CD4-positive, alpha-beta memory T cell (primary cell): Measurements from ENCODE around the gene PBXIP1. TPM values are rescaled to one million over a fixed set of nuclear protein-coding genes. Genes with fewer than 3 reads are reported as not detected.

Experiments
- CTCF ChIA-PET: fragments of 350-600 bp; sonication (Branson Sonifier 250); formaldehyde crosslinking; loops from one replicate; lab custom pipeline; 2021; ENCODE audit warnings: inconsistent platforms; ENCODE audit not compliant: partially characterized antibody; lab: Charles Lee
- POLR2A ChIA-PET: fragments of 350-600 bp; sonication (Branson Sonifier 250); formaldehyde crosslinking; loops from one replicate; lab custom pipeline; 2021; ENCODE audit not compliant: partially characterized antibody; lab: Charles Lee
- DNase-seq, 5 donors: peaks; one replicate each; pipeline versions ENCODE4 v3.0.0 to v3.0.0-alpha.2; 2020 to 2022; ENCODE audit warnings: mixed read lengths in 1 of 5
- H3K27ac ChIP-seq: one replicate; pipeline ENCODE4 v1.7.0; 2013; ENCODE audit warnings: low read depth, low read length
- H3K27me3 ChIP-seq: 2 replicates; pipeline ENCODE4 v1.7.0; 2013; ENCODE audit warnings: mild to moderate bottlenecking, low read length, moderate library complexity; ENCODE audit not compliant: insufficient read depth
- H3K36me3 ChIP-seq: 2 replicates; pipeline ENCODE4 v1.7.0; 2013; ENCODE audit warnings: mild to moderate bottlenecking, low read length, moderate library complexity; ENCODE audit not compliant: insufficient read depth
- H3K4me1 ChIP-seq: 2 replicates; pipeline ENCODE4 v1.7.0; 2013; ENCODE audit warnings: mild to moderate bottlenecking, low read length, moderate library complexity; ENCODE audit not compliant: insufficient read depth
- H3K4me3 ChIP-seq, 2 donors: one replicate each; pipeline ENCODE4 v1.7.0; 2013; ENCODE audit warnings: low read length in 2 of 2, mild to moderate bottlenecking in 1 of 2
- H3K9me3 ChIP-seq, 2 donors: one replicate each; pipeline ENCODE4 v1.7.0; 2013; ENCODE audit warnings: low read length in 2 of 2, control low read depth in 1 of 2; ENCODE audit not compliant: control insufficient read depth in 1 of 2
- H3K27ac Mint-ChIP-seq, 7 donors: one replicate each; pipeline ENCODE4 v1.8.0; 2020 to 2021; ENCODE audit warnings: mixed read lengths in 7 of 7, mild to moderate bottlenecking in 6 of 7, inconsistent platforms in 3 of 7, moderate library complexity in 3 of 7
- H3K27me3 Mint-ChIP-seq, 2 donors: one replicate each; pipeline ENCODE4 v1.8.0; 2020 to 2021; ENCODE audit warnings: mixed read lengths in 2 of 2
- H3K36me3 Mint-ChIP-seq, 2 donors: one replicate each; pipeline ENCODE4 v1.8.0; 2020 to 2021; ENCODE audit warnings: mixed read lengths in 2 of 2, inconsistent platforms in 1 of 2, mild to moderate bottlenecking in 1 of 2
- H3K4me1 Mint-ChIP-seq, 4 donors: one replicate each; pipeline ENCODE4 v1.8.0; 2020 to 2021; ENCODE audit warnings: mixed read lengths in 4 of 4, mild to moderate bottlenecking in 1 of 4
- H3K4me3 Mint-ChIP-seq, 8 donors: one replicate each; pipeline ENCODE4 v1.8.0; 2020 to 2021; ENCODE audit warnings: mixed read lengths in 8 of 8, mild to moderate bottlenecking in 7 of 8, moderate library complexity in 6 of 8, inconsistent platforms in 3 of 8
- H3K9me3 Mint-ChIP-seq, 8 donors: one replicate each; pipeline ENCODE4 v1.8.0; 2020 to 2021; ENCODE audit warnings: mixed read lengths in 8 of 8, mild to moderate bottlenecking in 5 of 8, inconsistent platforms in 3 of 8, moderate library complexity in 1 of 8
- intact Hi-C: fragments of 100-400 bp; cut with micrococcal nuclease; formaldehyde crosslinking; loops from one replicate; pipeline ENCODE4 v1.15.1; 2023
- polyA plus RNA-seq, 2 donors: library from polyadenylated mRNA; unstranded; fragments of 300-500 nt; fragmentation: Illumina TruSeq; gene quantifications; one replicate each; pipeline ENCODE4 v1.2.3, GENCODE V29; 2021
- total RNA-seq, 2 experiments: library from RNA; stranded (reverse); gene quantifications; one replicate each; pipeline ENCODE4 v1.2.3, GENCODE V29; 2021

The PBXIP1 gene
- total and polyA plus RNA-seq, 4 experiments from 2014 or later, result 263 to 438 (median 420) TPM

- H3K9me3 ChIP-seq, result no peaks in the 10 kb centered on the region
- Mint-ChIP-seq H3K9me3 (no peaks in the 10 kb centered on the region), H3K27ac (peak overlapping the region in 6 of 7 donors; percentile 53 to 82 (median 68)), H3K27me3 (no peaks in the 10 kb centered on the region), H3K36me3 (peaks cover 44 to 59% of the 10 kb centered on the region in 2 donors), H3K4me1 (peaks cover 4 to 17% (median 12%) of the 10 kb centered on the region in 4 donors), H3K4me3 (no peak overlapping the region)
- peaks cover 42% of the 10 kb centered on the region for H3K36me3 ChIP-seq
- CTCF ChIA-PET, result interaction anchor here (2.5 kb wide), 1 partner anchor 11 kb away, joined by 10 read pairs; the partner anchor contains the start of gene PMVK
- DNase-seq, result no peak
- H3K27me3 ChIP-seq, result no peaks in the 10 kb centered on the region
- intact Hi-C loops, result no loop called here
- peak overlapping the region; percentile 18 for H3K27ac ChIP-seq
- peaks cover 13% of the 10 kb centered on the region for H3K4me1 ChIP-seq
- H3K4me3 ChIP-seq, result no peak overlapping the region
- POLR2A ChIA-PET, result interaction anchor here (0.5 to 1.4 kb wide), 3 partner anchors 11 to 30 kb away, joined by 4 to 7 read pairs (median 5); partner anchors contain the start of genes PBXIP1 and PMVK
These were observed 30.3 kb downstream of the PBXIP1 start for GRCh38 chr1:154925335-154926170.

GRCh38 chr1:154923695-154924094 is 32.2 kb downstream of the PBXIP1 start:
- Mint-ChIP-seq H3K36me3 (peaks cover 40 to 52% of the 10 kb centered on the region in 2 donors), H3K4me3 (no peak overlapping the region), H3K9me3 (no peaks in the 10 kb centered on the region), H3K27me3 (no peaks in the 10 kb centered on the region), H3K4me1 (peaks cover 4 to 17% (median 12%) of the 10 kb centered on the region in 4 donors), H3K27ac (peak overlapping the region in 2 of 7 donors; percentile 24 to 71)
- Histone ChIP-seq H3K27me3 (no peaks in the 10 kb centered on the region), H3K27ac (no peak overlapping the region), H3K4me3 (no peak overlapping the region), H3K9me3 (no peaks in the 10 kb centered on the region), H3K4me1 (peaks cover 13% of the 10 kb centered on the region), H3K36me3 (peaks cover 36% of the 10 kb centered on the region)
- intact Hi-C loops, result no loop called here
- CTCF ChIA-PET, result interaction anchor here (2.5 kb wide), 1 partner anchor 12 kb away, joined by 10 read pairs; the partner anchor contains the start of gene PMVK
- no peak for DNase-seq
- POLR2A ChIA-PET, result no interaction called here

GRCh38 chr1:154913273-154913672 is 42.6 kb downstream of the PBXIP1 start:
- Mint-ChIP-seq H3K4me1 (no peaks in the 10 kb centered on the region), H3K36me3 (peaks cover 5 to 15% of the 10 kb centered on the region in 2 donors), H3K27me3 (no peaks in the 10 kb centered on the region), H3K4me3 (no peak overlapping the region), H3K27ac (no peak overlapping the region), H3K9me3 (peaks cover 0 to 5% (median 0%) of the 10 kb centered on the region in 8 donors)
- Histone ChIP-seq H3K4me1 (no peaks in the 10 kb centered on the region), H3K36me3 (no peaks in the 10 kb centered on the region), H3K27me3 (no peaks in the 10 kb centered on the region), H3K27ac (no peak overlapping the region), H3K9me3 (no peaks in the 10 kb centered on the region), H3K4me3 (no peak overlapping the region)
- ChIA-PET POLR2A (no interaction called here), CTCF (interaction anchor here (0.8 to 1.3 kb wide), 3 partner anchors 17 to 260 kb away, joined by 3 read pairs; partner anchors contain the start of gene KRTCAP2)
- DNase-seq, result no peak
- intact Hi-C loops, result no loop called here

GRCh38 chr1:154912755-154913154 is 43.1 kb downstream of the PBXIP1 start:
- DNase-seq, result no peak
- H3K9me3 ChIP-seq, result no peaks in the 10 kb centered on the region
- intact Hi-C loops, result no loop called here
- CTCF ChIA-PET, result interaction anchor here (0.8 to 1.3 kb wide), 3 partner anchors 17 to 260 kb away, joined by 3 read pairs; partner anchors contain the start of gene KRTCAP2
- no peaks in the 10 kb centered on the region for H3K36me3 ChIP-seq
- no peak overlapping the region for H3K27ac Mint-ChIP-seq
- no peak overlapping the region for H3K4me3 ChIP-seq
- no peak overlapping the region for H3K27ac ChIP-seq
- no peaks in the 10 kb centered on the region for H3K27me3 ChIP-seq
- POLR2A ChIA-PET, result no interaction called here
- no peaks in the 10 kb centered on the region for H3K4me1 ChIP-seq
- no peaks in the 10 kb centered on the region for H3K27me3 Mint-ChIP-seq
- peaks cover 5 to 15% of the 10 kb centered on the region in 2 donors for H3K36me3 Mint-ChIP-seq
- H3K4me3 Mint-ChIP-seq, result no peak overlapping the region
- H3K4me1 Mint-ChIP-seq, result no peaks in the 10 kb centered on the region
- H3K9me3 Mint-ChIP-seq, result peaks cover 0 to 5% (median 0%) of the 10 kb centered on the region in 8 donors

GRCh38 chr1:154911691-154912550 is 44.0 kb downstream of the PBXIP1 start:
- no peaks in the 10 kb centered on the region for H3K4me1 Mint-ChIP-seq

GRCh38 chr1:154910851-154911250 is 45.0 kb downstream of the PBXIP1 start:
- Histone ChIP-seq H3K36me3 (no peaks in the 10 kb centered on the region), H3K4me3 (no peak overlapping the region), H3K9me3 (no peaks in the 10 kb centered on the region), H3K4me1 (no peaks in the 10 kb centered on the region), H3K27me3 (no peaks in the 10 kb centered on the region), H3K27ac (no peak overlapping the region)
- no peak overlapping the region for H3K27ac Mint-ChIP-seq
- H3K4me3 Mint-ChIP-seq, result no peak overlapping the region
- H3K9me3 Mint-ChIP-seq, result no peaks in the 10 kb centered on the region
- ChIA-PET CTCF (interaction anchor here (1.4 to 1.6 kb wide), 2 partner anchors 32 to 107 kb away, joined by 3 to 4 read pairs; no protein-coding TSS in a partner anchor), POLR2A (no interaction called here)
- H3K4me1 Mint-ChIP-seq, result no peaks in the 10 kb centered on the region
- DNase-seq, result no peak
- peaks cover 1 to 5% of the 10 kb centered on the region in 2 donors for H3K36me3 Mint-ChIP-seq
- H3K27me3 Mint-ChIP-seq, result no peaks in the 10 kb centered on the region
- intact Hi-C loops, result no loop called here

More at GRCh38 chr1:154911691-154912550, 44.0 kb downstream of the PBXIP1 start:
- H3K27ac ChIP-seq, result no peak overlapping the region
- H3K36me3 ChIP-seq, result no peaks in the 10 kb centered on the region
- H3K36me3 Mint-ChIP-seq, result peaks cover 5 to 13% of the 10 kb centered on the region in 2 donors
- no peaks in the 10 kb centered on the region for H3K4me1 ChIP-seq
- intact Hi-C loops, result no loop called here
- H3K4me3 ChIP-seq, result no peak overlapping the region
- no peaks in the 10 kb centered on the region for H3K27me3 Mint-ChIP-seq
- no peak for DNase-seq
- POLR2A ChIA-PET, result no interaction called here
- H3K27me3 ChIP-seq, result no peaks in the 10 kb centered on the region
- no peaks in the 10 kb centered on the region for H3K9me3 ChIP-seq
- no peak overlapping the region for H3K27ac Mint-ChIP-seq
- no peak overlapping the region for H3K4me3 Mint-ChIP-seq
- peaks cover 0 to 5% (median 0%) of the 10 kb centered on the region in 8 donors for H3K9me3 Mint-ChIP-seq
- CTCF ChIA-PET, result no interaction called here
